Measurements from ENCODE around the gene ENTREP1.
"Not testable (repeated sequence)": the region's sequence is repeated elsewhere in the genome, so short reads cannot be mapped to it uniquely, and the experiment has no call there.

The ENTREP1 gene

GRCh38 chr9:69324549-69325401 is at the start of gene ENTREP1:
ENTREP1 (plus strand) TSS chr9:69325215; CDS start chr9:69325310, 95 bp downstream.
- FAIRE-seq = no peak

GRCh38 chr9:69276775-69277174 is 48.2 kb upstream of the ENTREP1 start:
- no peak for FAIRE-seq

GRCh38 chr9:69279084-69279731 is 45.8 kb upstream of the ENTREP1 start:
- FAIRE-seq = no peak

- FAIRE-seq = no peak
Measured at GRCh38 chr9:69279733-69280132, 45.3 kb upstream of the ENTREP1 start.

- FAIRE-seq = no peak
Measured at GRCh38 chr9:69283003-69283402, 42.0 kb upstream of the ENTREP1 start.

- FAIRE-seq = no peak
Measured at GRCh38 chr9:69292078-69292477, 32.9 kb upstream of the ENTREP1 start.

- FAIRE-seq = no peak
Measured at GRCh38 chr9:69293156-69293555, 31.9 kb upstream of the ENTREP1 start.

GRCh38 chr9:69295872-69296552 is 29.0 kb upstream of the ENTREP1 start:
- no peak for FAIRE-seq

- no peak for FAIRE-seq
Measured at GRCh38 chr9:69297300-69297980, 27.6 kb upstream of the ENTREP1 start.

GRCh38 chr9:69299315-69299714 is 25.7 kb upstream of the ENTREP1 start:
- FAIRE-seq = no peak

GRCh38 chr9:69299826-69300225 is 25.2 kb upstream of the ENTREP1 start:
- FAIRE-seq = no peak

- FAIRE-seq = no peak
Measured at GRCh38 chr9:69303331-69303730, 21.7 kb upstream of the ENTREP1 start.

- FAIRE-seq = not testable (repeated sequence)
Measured at GRCh38 chr9:69306895-69307445, 18.0 kb upstream of the ENTREP1 start.

- FAIRE-seq = no peak
Measured at GRCh38 chr9:69307446-69308205, 17.4 kb upstream of the ENTREP1 start.

GRCh38 chr9:69308206-69308931 is 16.6 kb upstream of the ENTREP1 start:
- no peak for FAIRE-seq

- no peak for FAIRE-seq
Measured at GRCh38 chr9:69313175-69313574, 11.8 kb upstream of the ENTREP1 start.

GRCh38 chr9:69314547-69314946 is 10.5 kb upstream of the ENTREP1 start:
- FAIRE-seq = no peak

GRCh38 chr9:69317081-69317480 is 7.9 kb upstream of the ENTREP1 start:
- FAIRE-seq = no peak

- FAIRE-seq = no peak
Measured at GRCh38 chr9:69317894-69318293, 7.1 kb upstream of the ENTREP1 start.

- FAIRE-seq = no peak
Measured at GRCh38 chr9:69319324-69320025, 5.5 kb upstream of the ENTREP1 start.

GRCh38 chr9:69322256-69322655 is 2.8 kb upstream of the ENTREP1 start:
- FAIRE-seq = no peak
